GM12892 (cell line): ENCODE results near the gene HOXA11.

ENCODE experiments used
- POLR2AphosphoS5 ChIP-seq: IDR thresholded peaks from 2 replicates; pipeline ENCODE4 v1.6.1; 2011; ENCODE audit warnings: low read depth, low read length, control low read depth
- TAF1 ChIP-seq: IDR thresholded peaks from 2 replicates; pipeline ENCODE4 v1.6.1; 2011; ENCODE audit warnings: low read depth, mild to moderate bottlenecking, control low read depth, low read length, borderline replicate concordance

DNA sequence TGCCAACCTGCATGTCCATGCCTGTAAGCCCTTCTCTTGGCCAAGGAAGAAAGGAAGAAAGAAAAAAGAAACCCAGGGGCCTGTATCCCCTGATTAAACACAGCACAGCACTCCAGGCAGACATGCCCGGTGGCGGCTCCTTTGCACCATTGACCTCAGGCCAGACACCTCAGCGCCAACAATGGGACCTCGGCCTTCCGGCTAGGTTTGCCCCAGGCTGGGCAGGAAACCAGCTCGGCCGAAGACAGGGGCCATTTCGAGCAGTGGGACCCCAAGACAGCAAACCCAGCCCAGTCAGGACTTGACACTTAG lies 13.8 kb downstream of the HOXA11 start:
- TF ChIP-seq POLR2AphosphoS5: no peak
- no peak for TF ChIP-seq TAF1
